HTR-8/SVneo (cell line): ENCODE results near the gene TAS1R1.

Source experiments
- DNase-seq: peaks from one replicate; pipeline ENCODE4 v3.0.0; 2011; ENCODE audit warnings: low spot score, mixed read lengths; ENCODE audit not compliant: insufficient read length
- FAIRE-seq: peaks from 2 replicates; lab custom pipeline; 2011; peaks lifted over from hg19 to GRCh38; lab: Jason Lieb, UNC

Gene TAS1R1

DNA sequence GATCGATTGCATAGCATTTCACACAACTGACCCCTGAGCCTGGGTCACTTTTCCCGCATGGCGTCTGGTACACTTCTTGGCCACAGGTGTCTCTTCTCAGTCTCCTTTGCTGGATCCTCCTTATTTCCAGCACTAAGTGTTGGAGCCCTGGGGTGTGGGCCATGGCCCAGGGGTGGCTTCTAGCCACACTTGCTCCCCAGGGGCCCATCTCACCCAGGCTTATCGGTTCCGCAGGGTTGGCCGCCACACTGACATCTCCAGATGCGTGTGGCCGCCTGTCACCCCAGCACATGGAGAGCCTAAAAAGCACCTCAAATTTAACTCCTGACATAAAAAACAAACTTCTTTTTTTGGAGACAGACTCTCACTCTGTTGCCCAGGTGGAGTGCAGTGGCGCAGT, 71.9 kb downstream of the TAS1R1 start:
- DNase-seq (no peak), FAIRE-seq (no peak)

- FAIRE-seq (no peak), DNase-seq (no peak)
Observed at GRCh38 chr1:6627841-6628545, 72.9 kb downstream of the TAS1R1 start.

GRCh38 chr1:6628971-6629479, 73.9 kb downstream of the TAS1R1 start:
- no peak for DNase-seq
- no peak for FAIRE-seq
